Cardiac muscle cell (in vitro differentiated cells and primary cell): Measurements from ENCODE around the gene FGFR4. TPM values are rescaled to one million over a fixed set of nuclear protein-coding genes. Genes with fewer than 3 reads are reported as not detected.

Experiments
- DNase-seq, 2 donors: peaks; one replicate each; pipeline versions ENCODE4 v3.0.0 to v3.0.0-alpha.2; 2010 to 2017; ENCODE audit warnings: low read depth in 1 of 2, low spot score in 1 of 2
- H3K27ac ChIP-seq: fragments of 200-600 bp; sonication (generic); 2 replicates; pipeline ENCODE4 v1.5.1; 2016
- H3K27me3 ChIP-seq: fragments of 200-600 bp; sonication (generic); 2 replicates; pipeline ENCODE4 v1.6.0; 2016; ENCODE audit warnings: control low read depth
- H3K36me3 ChIP-seq: fragments of 200-600 bp; sonication (generic); 2 replicates; pipeline ENCODE4 v1.5.1; 2016; ENCODE audit warnings: control low read depth
- H3K4me1 ChIP-seq: fragments of 200-600 bp; sonication (generic); 2 replicates; pipeline ENCODE4 v1.8.1; 2017; ENCODE audit warnings: low read depth, mild to moderate bottlenecking, mixed run types
- H3K4me3 ChIP-seq: fragments of 200-600 bp; sonication (generic); 2 replicates; pipeline ENCODE4 v1.5.1; 2016; ENCODE audit warnings: mild to moderate bottlenecking
- H3K9me3 ChIP-seq: fragments of 200-600 bp; sonication (generic); 2 replicates; pipeline ENCODE4 v1.5.1; 2017; ENCODE audit warnings: low read depth, mild to moderate bottlenecking, control low read depth
- polyA plus RNA-seq: library from polyadenylated mRNA; unstranded; fragments of >200 nt; fragmentation: Nextera tagmentation; extraction: Ambion mirVana; gene quantifications from 2 replicates; pipeline ENCODE4 v1.2.1, GENCODE V29; 2016
- total RNA-seq: library from RNA; depleted of rRNA; stranded (reverse); fragments of >200 nt; gene quantifications from 2 replicates; pipeline ENCODE4 v1.2.3, GENCODE V29; 2016
- TF ChIP-seq, protein P1 (sequence below): IDR thresholded peaks from 2 replicates; pipeline ENCODE4 v1.5.1; 2012; ENCODE audit warnings: low read depth, mild to moderate bottlenecking, low read length

Gene FGFR4
- total and polyA plus RNA-seq, 2 experiments from 2014 or later, result 1.8 to 2.8 TPM

DNA sequence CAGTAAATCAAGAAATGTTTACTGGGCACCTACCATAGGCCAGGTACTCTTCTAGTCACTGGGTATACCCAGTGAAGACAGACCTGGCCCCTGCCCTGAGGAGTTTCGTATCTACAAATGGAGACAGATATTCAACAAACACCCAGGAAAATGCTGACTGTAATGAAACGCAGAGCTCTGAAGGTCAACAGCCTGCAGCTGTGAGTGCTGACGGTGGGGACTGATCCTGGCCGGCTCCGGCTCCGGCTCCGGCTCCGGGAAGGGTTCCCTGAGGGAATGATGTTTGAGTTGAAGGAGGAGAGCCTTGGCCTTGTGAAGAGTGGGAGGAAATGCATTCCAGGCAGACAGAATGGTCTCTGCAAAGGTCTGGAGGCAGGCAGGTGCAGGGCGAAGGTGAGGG lies 23.1 kb downstream of the FGFR4 start:
- Histone ChIP-seq H3K27ac (no peak overlapping the region), H3K36me3 (no peaks in the 10 kb centered on the region), H3K9me3 (no peaks in the 10 kb centered on the region), H3K4me1 (no peaks in the 10 kb centered on the region), H3K27me3 (peaks cover 4% of the 10 kb centered on the region), H3K4me3 (no peak overlapping the region)
- TF ChIP-seq, protein P1, sequence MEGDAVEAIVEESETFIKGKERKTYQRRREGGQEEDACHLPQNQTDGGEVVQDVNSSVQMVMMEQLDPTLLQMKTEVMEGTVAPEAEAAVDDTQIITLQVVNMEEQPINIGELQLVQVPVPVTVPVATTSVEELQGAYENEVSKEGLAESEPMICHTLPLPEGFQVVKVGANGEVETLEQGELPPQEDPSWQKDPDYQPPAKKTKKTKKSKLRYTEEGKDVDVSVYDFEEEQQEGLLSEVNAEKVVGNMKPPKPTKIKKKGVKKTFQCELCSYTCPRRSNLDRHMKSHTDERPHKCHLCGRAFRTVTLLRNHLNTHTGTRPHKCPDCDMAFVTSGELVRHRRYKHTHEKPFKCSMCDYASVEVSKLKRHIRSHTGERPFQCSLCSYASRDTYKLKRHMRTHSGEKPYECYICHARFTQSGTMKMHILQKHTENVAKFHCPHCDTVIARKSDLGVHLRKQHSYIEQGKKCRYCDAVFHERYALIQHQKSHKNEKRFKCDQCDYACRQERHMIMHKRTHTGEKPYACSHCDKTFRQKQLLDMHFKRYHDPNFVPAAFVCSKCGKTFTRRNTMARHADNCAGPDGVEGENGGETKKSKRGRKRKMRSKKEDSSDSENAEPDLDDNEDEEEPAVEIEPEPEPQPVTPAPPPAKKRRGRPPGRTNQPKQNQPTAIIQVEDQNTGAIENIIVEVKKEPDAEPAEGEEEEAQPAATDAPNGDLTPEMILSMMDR, result no peak
- DNase-seq, result peak in 1 of 2 donors; percentile 34

DNA sequence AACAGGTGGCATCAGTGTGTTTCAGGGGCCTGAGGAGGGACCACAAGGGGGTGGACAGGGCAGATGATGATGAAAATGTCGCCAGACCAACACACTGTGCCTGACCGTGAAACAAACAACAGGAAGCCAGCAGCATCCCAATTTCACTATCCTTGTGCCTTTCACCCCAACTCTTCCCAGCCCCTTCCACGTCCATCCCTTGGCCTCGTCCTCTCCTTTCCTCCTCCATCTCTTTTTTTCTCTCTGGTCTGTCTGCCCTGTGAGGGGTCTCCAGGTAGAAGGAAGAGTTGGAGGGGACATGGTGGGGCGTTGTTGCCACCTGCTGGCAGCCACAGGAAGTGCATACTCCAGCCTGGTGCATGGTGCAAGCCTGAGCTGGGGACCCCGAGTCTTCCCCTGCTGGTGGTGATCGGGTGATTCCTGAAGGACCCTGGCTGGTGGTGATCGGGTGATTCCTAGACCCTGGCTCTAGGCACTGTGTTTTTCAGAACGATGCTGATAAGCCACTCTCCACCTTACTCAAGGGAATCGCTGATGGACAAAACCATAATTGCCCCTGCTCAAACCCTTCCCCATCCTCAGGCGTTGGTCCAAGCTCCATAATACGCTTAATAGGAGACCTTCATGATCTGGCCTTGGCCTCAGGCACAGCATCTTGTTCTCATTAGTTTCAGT lies 25.1 kb downstream of the FGFR4 start:
- TF ChIP-seq, protein P1, result peak; percentile 98
- H3K4me3 ChIP-seq, result no peak overlapping the region
- no peaks in the 10 kb centered on the region for H3K4me1 ChIP-seq
- no peak overlapping the region for H3K27ac ChIP-seq
- DNase-seq, result peak; percentile 57 to 70
- no peaks in the 10 kb centered on the region for H3K9me3 ChIP-seq
- H3K36me3 ChIP-seq, result no peaks in the 10 kb centered on the region
- peaks cover 4% of the 10 kb centered on the region for H3K27me3 ChIP-seq

DNA sequence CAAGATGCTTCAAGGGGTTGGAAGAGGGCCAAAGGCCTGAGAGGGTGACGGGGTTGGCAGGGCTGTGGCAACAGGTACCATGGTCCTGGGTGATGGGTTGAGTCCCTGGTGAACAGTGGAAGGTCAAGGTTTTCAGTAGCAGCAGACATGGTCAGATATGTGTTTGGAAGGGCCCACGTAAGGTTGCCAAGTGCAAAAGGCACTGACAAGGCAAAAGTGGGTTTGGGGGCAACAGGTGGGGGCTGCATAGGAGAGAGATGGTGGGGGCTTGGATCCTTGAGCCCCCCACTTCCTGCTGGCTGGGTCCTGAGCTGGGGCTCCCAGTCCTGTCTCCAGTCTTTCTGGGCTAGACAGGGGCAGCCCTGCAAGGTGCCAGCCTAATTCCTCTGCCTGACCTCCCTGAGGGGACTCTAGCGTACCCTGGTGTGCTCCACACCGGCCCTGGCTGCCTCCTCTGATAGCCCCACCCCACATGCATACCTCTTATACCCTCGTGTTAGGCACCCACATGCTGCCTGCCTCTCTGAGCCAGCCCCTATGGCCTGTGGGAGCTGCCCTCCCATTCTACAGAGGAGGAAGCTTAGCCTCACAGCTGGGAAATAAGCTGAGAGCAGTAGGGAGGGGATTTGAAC lies 26.0 kb downstream of the FGFR4 start:
- Histone ChIP-seq H3K27me3 (peaks cover 4% of the 10 kb centered on the region), H3K4me1 (no peaks in the 10 kb centered on the region), H3K27ac (no peak overlapping the region), H3K36me3 (no peaks in the 10 kb centered on the region), H3K9me3 (no peaks in the 10 kb centered on the region), H3K4me3 (no peak overlapping the region)
- no peak for DNase-seq
- TF ChIP-seq, protein P1, result no peak

DNA sequence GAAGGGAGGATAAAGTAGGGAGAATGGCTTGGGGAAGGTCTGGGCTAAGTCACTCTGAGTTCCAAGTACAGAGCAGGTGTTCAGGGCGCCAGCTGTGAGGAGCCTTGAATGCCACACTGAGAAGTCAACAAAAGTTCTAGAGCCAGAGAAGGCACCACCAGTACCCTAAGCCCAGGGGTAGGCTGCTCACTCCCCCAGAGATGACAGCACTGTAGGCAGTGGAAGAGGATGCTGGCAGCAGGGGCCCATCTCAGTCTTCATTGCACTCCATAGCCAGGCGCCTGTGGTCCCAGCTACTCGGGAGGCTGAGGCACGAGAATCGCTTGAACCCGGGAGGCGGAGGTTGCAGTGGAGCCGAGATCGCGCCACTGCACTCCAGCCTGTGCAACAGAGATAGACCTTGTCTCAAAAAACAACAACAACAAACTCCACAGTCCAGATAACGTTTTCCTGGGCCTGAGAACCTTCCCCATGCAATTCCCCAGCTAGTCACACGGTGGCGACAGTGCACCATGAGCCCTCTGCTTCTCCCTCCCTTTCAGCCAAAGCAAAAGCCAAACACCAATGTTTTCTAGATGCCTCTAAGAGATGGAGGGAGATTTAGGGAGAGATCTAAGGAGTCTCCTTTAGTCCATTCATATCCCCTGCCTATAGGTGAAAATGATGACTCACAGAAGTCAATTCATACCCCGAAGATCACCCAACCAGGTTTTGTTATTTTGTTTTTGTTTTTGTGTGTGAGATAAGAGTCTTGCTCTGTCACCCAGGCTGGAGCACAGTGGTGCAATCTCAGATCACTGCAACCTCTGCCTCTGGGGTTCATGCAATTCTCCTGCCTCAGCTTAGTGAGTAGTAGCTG lies 27.1 kb downstream of the FGFR4 start:
- DNase-seq, result peak; percentile 69 to 81
- H3K36me3 ChIP-seq, result no peaks in the 10 kb centered on the region
- no peaks in the 10 kb centered on the region for H3K4me1 ChIP-seq
- H3K27me3 ChIP-seq, result peaks cover 4% of the 10 kb centered on the region
- H3K9me3 ChIP-seq, result no peaks in the 10 kb centered on the region
- no peak overlapping the region for H3K27ac ChIP-seq
- TF ChIP-seq, protein P1, result peak; percentile 99
- H3K4me3 ChIP-seq, result no peak overlapping the region

DNA sequence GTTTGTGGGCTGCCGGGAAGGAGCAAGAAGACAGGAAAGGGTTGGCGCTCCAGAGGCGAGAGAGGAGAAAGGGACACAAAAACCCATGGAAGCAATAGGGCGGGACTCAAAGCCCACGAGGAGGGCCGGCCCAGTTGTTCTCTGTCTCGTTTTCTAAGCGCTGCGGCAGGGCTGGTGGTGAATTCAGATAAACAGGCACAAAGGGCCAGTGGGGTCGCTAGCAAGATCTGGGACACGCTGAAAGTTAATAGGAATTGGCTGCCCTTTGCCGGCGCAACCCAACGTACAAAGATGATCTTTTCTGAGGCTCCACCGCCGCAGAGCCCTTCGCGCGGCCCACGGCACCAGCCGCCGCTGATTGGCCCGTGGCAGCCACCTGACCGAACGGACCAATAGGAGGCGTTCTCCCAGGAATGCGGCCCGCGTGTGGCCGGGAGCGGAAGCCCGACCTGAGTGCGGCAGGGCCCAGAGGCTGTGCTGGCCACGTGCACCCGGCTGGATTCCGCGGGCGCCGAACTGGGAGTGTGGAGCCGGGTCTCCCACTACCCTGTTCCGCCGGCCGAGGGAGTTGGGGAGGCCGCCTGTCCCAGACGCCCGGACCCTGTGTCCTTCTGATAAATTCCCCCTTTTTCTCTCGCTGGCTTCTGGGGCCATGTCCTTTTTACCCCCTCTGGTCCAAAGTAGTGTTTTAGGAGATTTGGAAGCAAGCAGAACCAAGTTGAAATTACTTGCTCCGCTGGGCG lies 30.1 kb downstream of the FGFR4 start:
- H3K4me3 ChIP-seq, result no peak overlapping the region
- TF ChIP-seq, protein P1, result no peak
- peak in 1 of 2 donors; percentile 95 for DNase-seq
- no peaks in the 10 kb centered on the region for H3K9me3 ChIP-seq
- peaks cover 4% of the 10 kb centered on the region for H3K27me3 ChIP-seq
- H3K27ac ChIP-seq, result no peak overlapping the region
- no peaks in the 10 kb centered on the region for H3K4me1 ChIP-seq
- no peaks in the 10 kb centered on the region for H3K36me3 ChIP-seq
